GM19023 (cell line): ENCODE data around the gene CLASRP.

Experiments
- ATAC-seq: cut with Tn5 transposase; IDR thresholded peaks from one replicate; pipeline ENCODE4 v1.9.1; 2021; ENCODE audit warnings: mild to moderate bottlenecking, moderate library complexity; ENCODE audit not compliant: unreplicated experiment

The CLASRP gene

GRCh38 chr19:45059258-45059965 is 20.6 kb downstream of the CLASRP start:
- ATAC-seq = no peak

GRCh38 chr19:45061965-45062364 is 23.1 kb downstream of the CLASRP start:
- no peak for ATAC-seq

- no peak for ATAC-seq
Observed at GRCh38 chr19:45063851-45064801, 25.3 kb downstream of the CLASRP start.

DNA sequence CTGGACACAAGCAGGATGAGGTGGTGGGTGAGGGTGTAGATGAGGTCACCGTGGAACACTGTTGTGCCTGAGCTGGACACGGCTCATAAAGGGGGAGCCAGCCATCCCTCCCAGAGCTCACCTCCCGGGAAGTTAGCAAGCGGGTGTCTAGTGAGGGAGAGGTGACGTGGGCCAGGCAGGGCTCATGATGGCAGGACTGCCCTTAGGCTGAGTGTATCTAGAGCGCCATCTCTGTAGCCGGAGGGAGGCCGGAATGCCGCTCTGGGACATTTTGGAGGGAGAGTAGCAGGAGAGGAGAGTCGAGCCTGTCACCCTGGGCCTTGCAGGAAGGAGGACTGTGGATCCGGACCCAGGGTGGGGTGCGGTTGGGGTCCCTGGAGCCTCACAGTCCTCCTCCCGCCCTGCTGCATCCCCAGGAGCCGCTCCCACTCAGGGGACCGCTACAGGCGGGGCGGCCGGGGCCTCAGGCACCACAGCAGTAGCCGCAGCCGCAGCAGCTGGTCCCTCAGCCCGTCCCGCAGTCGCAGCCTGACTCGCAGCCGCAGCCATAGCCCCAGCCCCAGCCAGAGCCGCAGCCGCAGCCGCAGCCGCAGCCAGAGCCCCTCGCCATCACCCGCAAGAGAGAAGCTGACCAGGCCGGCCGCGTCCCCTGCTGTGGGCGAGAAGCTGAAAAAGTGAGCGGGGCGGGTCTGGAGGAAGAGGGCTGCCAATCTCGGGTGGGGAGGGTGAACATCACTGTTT is 28.2 kb downstream of the CLASRP start:
- ATAC-seq = no peak

DNA sequence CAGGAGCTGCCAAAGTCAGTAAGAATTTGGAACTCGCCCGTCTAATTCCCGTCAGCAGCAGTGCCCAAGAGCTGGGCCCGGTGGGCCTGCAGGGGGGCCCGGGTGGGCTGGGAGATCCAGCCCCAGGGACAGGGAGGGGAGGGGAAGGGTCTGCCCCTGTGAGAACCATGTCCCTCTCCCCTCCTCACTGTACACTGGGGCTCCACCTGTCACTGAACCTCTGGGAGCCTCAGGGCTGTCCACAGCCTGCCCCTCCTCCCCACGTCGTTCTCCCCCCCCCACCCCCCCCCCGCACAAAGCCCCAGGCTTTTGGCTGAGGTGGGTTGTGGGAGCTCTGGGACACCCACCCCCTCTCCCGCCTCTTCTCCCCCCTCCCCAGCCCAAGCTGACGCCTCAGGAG is 29.2 kb downstream of the CLASRP start:
- no peak for ATAC-seq

GRCh38 chr19:45069056-45069455 is 30.2 kb downstream of the CLASRP start:
- ATAC-seq = no peak

DNA sequence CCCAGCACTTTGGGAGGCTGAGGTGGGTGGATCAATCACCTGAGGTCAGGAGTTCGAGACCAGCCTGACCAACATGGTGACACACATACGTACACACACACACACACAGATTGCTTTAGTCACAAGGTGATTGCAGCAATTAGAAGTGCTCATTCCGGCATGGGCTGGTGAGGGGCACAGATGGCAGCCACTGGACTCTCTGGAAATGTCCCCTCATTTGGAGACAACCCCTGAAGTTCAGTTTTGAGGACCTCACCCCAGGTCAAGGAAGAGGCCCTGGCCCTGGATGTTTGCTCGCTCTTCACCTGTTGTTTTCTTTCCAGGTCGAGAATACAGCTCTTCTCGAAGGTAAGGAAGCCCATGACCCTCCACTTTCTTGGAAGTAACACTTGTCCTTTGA is 31.4 kb downstream of the CLASRP start:
- no peak for ATAC-seq

DNA sequence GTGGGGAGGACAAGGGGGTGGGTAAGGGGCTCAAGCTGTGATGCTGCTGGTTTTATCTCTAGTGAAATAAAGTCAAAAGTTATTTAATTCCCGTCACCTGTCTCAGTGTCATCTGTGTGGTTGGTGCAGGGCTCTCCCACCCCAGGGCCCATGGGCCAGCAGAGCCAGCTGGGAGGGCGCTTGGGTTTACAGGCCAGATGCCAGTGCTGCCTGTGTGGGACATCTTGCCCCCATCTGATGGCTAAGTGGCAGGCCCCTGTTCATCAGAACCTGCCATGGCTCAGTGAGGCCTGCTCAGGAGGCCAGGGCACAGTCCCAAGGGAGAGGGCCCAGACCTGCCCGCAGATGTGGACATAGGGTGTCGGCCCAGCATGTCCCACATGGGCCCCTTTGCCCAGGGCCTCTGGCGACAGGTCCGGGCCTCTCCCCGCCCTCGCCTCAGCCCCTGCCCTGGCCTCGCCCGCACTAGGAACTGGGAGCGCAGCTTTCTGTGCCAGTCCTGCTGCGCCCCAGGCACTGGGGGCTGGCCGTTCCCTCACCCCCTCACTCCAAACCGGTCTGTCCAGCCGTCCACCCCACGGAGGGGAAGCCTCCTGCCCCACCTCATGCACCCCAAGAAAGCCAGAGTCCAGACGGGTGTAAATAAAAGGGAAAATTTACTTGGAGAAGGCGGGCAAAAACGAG is 32.2 kb downstream of the CLASRP start:
- ATAC-seq = no peak

GRCh38 chr19:45071545-45071938 is 32.7 kb downstream of the CLASRP start:
- no peak for ATAC-seq

GRCh38 chr19:45071969-45072790 is 33.3 kb downstream of the CLASRP start:
- no peak for ATAC-seq

DNA sequence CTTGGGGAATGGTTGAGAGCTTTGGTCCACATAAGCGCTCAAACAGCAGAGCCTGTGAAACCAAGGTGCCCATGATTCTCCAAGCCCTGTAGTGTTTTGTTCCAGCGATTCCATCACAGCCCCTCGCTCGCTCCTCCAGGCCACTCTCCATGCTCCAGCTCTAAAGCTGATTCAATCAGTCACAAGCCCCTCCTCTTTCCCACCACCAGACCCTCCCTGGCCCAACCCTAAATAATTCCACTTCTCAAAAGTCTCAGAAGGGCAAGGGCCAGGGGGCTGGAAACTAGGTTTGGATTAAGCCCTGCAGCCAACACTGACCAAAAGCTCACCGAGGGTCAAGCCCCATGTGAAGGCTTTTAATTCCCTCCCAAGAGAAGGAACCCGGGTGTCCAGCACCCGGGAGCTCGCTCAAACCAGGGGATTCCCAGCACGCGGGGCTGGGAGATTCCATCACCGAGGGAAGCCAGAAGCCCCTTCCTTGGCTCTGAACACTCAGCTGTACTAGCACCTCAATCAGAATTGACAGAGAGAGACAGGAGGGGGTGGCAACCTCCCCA is 36.0 kb downstream of the CLASRP start:
- no peak for ATAC-seq

- ATAC-seq = peak; percentile 61
Observed at GRCh38 chr19:45075301-45076028, 36.6 kb downstream of the CLASRP start.

DNA sequence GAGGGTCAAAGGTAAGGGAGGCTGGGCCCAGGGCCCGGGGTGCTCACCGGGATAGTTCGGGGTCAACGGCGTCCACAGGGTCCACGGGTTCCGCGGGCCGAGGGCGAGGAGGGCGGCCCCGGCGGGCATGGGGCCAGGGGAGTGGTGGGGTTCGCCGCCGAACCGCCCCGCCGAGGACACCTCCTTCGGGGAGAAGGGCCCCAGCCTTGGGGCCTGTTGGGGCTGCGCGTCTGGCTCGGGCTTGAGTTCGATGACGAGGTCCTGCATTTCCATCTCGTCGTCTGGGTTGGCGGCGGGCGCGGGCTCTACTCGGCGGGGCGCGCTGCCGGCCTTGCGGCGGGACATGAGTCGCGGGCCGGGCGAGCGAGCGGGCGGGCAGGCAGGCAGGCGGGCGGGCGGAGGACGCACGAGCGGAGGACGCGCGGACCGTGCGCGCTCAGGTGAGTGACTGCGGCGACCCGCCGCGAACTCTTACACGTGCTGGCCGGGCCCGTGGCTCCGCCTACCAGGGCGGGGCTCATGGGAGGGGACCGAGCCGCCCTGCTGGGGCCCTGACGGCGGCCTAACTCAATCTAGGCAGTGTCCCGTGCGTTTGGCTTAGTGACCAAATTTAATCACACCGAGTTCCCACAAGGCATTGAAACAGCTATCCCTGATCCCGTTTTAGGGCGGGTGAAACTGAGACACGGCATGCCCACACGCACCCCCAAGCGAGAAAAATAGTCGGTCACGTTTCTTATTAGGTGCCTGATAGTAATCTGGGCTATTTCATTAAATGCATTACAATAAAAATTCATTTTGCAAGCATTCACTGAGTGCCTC is 37.4 kb downstream of the CLASRP start, which contains the start of gene ZNF296:
Gene ZNF296 (minus strand): TSS at position 450 of the 822 bp plus-strand sequence. CDS start 105 bp downstream, at position 345.
- peak; percentile 44 for ATAC-seq

DNA sequence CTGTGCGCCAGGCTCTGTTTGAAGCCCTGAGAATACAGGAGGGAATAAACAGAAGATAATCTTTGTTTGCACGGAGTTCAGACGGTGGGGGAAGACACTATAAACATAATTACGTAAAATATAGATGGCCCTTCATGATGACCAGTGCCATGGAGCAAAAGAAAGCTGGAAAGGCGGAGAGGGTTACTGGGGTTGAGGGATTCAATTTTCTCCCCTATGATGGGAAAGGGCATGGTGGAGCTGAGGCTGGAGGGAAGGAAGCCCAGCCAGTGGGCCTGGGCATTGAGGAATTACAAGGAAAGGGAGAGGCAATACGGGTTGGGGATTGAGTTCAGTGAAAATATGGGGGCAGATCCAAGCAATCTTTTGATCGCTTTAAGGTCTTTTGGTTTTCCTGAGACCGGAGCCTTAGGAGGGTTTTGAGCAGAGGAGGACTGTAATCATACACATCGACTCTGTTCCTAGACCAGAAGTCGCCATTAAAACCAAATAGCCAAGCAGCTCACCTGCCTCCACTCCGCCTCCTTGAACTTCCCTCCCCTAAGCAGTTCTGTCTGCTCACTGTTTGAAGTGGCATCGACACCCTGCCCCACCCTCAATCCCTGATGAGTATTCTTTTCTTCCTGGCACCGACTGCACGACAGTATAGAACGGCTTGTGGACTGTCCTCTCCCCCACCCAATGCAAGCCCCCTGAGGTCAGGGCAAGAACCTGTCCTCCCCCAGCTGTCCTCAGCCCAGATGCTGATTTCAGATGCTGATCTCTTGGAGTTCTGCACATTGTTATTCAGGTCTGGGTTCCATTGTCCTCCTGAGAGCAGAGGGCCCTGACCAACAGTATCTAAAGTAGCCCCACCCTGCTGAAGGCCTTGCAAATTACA is 38.2 kb downstream of the CLASRP start:
- no peak for ATAC-seq

DNA sequence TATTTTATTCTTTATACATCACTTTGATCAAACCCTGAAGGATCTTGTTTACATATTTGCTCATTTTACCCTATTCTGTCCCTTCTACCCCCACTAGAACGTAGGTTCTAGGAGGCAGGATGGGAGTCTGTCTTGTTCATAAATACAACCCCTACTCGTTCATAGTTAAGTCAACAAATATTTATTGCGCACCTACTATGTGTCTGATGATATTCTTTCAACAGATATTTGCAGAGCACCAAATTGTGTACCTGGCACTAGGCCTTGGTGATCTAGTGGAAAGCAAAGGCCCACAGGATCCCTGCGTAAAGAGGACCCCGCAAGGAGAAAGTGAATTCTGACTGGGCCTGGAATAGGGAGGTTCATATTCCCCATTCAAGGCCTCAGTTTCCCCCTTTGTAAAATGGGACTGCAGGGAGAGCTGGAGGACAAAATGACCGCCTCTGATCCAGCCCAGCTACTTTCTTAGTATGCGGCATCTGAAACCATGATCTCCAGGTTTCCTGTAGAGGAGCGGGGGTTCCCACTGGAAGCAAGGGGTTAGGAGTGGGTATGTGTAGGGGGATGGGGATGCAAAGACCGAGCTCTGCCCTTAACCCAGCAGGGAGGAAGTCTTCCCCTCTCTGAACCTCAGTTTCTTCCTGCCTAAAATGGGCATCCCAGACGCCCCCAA is 39.7 kb downstream of the CLASRP start:
- ATAC-seq = peak; percentile 1
